SK-N-MC (cell line): ENCODE results near the gene TACC2.

Experiments used
- EZH2 ChIP-seq: fragments of 200-600 bp; sonication (generic); IDR thresholded peaks from one replicate; pipeline ENCODE4 v1.6.1; 2017; ENCODE audit warnings: antibody characterized with exemption
- FOXP2 ChIP-seq: optimal IDR thresholded peaks from 2 replicates; pipeline ENCODE3; 2011; ENCODE audit warnings: mild to moderate bottlenecking, moderate library complexity; ENCODE audit not compliant: insufficient read depth; ENCODE audit errors: extremely low read length, control extremely low read depth
- POLR2AphosphoS5 ChIP-seq: IDR thresholded peaks from 2 replicates; pipeline ENCODE4 v1.6.1; 2012; ENCODE audit warnings: mild to moderate bottlenecking, low read depth, low read length, borderline replicate concordance

DNA sequence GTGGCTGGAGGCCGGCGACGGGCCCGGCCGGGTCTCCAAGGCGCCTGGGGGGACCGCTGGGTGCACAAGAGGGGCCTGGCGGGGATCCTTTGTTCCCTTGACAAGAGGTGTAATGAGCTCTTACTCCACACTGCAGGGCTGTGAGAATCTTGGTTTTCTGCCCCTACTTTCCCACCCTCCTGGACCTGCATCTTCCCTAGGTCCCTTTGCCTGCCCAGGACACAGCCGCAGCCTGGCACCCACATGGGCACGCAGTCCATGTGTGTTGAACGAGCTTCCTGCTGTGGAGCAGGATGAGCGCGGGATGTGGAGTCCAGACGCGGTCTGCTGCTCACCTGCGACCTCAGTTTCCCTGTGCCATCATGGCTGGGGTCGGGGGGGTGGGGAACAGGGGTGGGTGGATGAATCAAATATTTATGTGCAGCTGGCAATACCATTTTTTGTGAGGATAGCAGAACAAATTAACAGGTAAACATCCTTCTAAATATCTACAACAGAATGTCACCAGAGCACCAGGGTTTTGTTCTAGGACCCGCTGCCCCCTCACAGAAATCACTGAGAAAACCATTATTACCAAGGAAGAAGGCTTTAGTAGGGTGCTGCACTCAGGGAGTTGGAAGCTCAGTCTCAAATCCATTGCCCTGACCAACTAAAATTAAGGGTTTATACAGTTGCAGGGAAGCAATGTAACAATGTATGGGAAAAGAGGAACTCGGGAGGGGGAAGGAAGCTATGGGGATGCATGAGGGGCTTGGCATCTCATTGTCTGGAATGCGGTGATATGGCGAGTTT, 13.5 kb upstream of the TACC2 start:
- no peak for TF ChIP-seq EZH2
- TF ChIP-seq POLR2AphosphoS5 = no peak
- TF ChIP-seq FOXP2 = no peak
